NCI-H2029 (cell line): ENCODE data around the gene GRID1.

Source experiments
- DNase-seq: peaks from one replicate; lab custom pipeline; 2025; lab: John Stamatoyannopoulos, UW

GRID1 gene

GRCh38 chr10:86230557-86231180 lies 135.9 kb downstream of the GRID1 start:
- DNase-seq = no peak

DNA sequence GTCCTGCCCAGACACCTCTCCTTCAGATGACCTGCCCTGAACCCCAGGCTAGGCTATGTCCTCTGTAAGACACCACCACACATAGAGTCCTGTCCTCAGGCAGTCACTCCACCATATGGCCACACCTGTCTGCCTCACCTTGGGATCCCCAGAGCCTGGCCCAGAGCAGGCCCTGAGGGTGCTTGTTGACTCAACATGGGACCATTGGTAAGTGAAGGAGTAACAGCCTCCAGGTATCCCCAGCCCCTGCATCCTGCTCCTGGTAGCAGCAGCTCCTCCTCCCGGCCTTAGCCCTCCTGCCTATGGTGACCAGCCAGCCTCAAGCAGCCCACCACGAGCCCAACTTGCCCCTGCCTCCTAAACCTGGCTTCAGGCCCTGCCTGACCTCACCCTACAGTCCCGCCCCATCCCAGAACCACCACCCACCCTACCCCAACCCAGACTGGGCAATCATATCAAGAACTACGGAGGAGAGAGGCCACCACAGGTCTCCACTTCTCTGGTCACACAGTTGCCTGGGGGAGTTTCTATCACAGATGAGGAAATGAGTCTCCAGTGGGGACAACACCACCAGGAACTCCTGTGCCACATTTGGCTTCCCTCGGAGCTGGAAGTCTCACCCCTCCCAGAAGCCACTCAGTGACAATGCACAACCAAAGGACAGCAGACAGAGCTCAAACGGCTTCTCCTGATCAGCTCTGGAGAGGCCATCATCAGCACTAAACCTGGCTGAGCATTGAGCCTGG lies 136.6 kb downstream of the GRID1 start:
- DNase-seq = no peak

GRCh38 chr10:86229376-86229775 lies 137.2 kb downstream of the GRID1 start:
- no peak for DNase-seq

DNA sequence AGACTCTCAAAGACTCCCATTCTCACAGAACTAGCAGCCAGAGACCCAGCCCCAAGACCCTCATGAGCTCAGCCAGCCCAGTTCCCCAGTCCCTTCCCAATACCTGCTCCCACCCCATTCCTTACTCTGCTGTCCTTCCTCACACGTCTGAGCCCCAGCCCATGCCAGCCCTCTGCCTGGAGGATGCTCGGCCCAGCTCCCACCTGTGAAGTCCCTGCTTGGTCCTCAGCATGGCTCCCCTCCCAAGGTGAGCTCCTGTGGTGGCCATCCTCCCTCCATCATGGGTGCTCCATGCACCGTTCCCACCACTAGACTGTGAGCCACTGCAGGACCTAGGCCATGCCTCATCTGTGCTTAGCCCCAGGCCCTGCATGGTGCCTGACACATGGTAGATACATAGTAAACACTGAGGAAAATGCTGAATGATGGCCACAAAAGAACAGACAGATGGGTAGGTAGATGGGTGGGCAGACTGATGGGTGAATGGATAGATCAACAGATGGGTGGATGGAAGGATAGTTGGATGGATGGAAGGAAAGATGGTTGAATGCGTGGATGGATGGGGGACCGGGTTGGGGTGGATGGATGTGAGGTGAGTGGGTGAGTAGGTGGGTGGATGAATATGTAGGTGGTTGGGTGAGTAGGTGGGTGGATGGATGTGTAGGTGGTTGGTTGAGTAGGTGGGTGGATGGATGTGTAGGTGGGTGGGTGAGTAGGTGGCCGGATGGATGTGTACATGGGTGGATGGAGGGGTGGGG lies 138.9 kb downstream of the GRID1 start:
- DNase-seq = no peak

DNA sequence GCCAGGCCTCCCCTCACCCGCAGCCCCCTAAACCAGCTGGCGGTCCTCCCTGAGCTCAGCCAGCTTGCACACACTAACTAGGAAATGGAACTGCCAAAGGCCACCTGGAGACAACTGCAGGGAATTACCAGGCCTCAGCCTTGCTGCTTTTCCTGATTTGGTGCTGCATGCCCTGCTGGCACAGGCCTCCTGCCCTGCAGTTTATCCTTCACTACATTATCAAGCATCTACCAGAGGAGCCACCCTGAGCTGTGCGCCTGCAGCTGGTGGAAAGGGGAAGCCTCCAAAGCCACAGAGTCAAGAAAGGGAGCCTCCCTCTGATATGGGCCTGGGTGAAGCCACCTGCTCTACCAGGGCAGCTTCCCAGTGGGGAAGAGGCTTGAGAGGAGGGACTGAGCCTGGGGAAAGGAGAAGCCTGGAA lies 139.8 kb downstream of the GRID1 start:
- DNase-seq = no peak

DNA sequence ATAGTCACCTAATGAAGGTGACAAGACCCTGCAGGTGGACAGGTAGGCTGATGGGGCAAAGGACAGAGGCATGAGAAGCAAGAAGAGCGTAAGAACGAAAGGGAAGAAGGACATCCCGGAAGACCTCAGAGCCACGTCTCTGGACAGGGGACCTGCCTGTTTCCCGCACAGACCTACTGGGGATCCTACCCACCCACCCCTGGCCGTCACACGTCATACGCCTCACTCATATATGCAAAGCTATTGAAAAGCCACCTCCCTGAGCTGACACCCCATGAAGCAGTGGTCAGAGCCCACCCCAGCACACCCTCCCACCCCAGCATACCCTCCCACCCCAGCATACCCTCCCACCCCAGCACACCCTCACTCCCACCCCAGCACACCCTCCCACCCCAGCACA lies 140.6 kb downstream of the GRID1 start:
- DNase-seq = no peak

DNA sequence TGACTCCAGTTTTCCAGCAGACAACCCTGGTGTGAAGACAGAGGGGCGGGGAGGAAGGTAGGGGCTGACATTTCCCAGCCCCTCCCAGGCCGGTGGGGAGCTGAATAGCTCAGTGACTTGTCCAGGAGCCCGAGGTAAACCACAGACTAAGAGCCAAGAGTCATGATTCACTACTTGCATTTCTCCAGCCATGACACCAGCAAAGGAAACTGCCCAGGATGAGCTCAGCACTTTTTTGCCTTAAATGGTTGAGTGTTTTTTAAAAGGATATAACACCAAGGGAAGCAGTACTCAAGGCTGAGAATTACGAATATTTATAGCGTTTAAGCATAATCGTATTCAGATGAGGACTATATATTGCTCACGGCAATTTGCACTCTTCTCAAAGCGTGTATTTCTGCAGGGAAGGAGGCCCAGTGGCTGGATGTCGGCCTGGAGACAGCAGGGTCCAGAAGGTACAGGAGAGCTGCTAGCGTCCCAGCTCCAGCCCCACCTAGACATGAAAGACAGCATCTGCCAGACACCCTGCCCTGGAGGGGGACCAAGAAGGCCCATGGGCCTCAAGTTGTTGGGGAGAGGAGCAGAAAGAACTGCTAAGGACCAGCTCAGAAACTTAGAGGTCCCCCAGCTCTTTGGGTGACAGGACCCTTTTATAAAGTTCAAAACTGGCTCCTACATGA lies 141.4 kb downstream of the GRID1 start:
- no peak for DNase-seq

GRCh38 chr10:86224354-86225102 lies 142.1 kb downstream of the GRID1 start:
- DNase-seq = no peak

DNA sequence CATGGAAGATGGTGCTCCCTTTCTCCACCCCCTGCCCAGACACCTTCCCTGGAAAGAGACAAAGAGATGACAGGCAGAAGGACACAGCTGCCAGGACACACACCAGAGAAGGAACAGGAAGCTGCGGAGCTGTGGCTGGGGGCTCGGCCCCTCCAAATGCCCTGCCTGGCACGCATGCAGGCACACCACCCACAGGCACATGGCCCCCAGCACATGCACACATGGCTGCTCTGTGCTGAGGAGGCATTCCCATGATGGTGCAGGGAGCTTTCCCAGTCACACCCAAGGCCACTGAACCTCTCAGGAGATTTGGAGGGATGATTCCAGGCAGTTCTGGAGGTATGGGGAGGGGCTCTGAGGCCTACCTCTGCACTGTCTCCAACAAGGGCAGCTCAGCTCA lies 143.3 kb downstream of the GRID1 start:
- no peak for DNase-seq

DNA sequence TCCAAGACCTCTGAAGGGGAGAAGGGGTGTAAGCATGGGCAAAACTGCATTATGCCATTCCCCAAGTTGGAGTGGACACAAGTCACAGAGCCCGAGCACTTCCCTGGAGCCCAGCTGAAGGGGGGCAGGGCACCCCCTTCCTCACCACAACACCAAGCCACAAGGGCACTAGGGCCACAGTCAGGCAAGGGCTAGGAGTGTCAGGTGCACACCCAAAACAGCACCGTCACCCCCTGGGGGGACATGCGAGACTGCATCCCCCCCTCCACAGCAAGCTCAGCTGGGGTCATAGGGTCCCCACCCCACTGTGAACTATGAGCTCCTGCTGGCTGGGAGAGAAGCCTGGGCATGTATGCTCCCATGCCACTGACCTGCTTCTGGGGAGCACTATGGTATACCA lies 143.9 kb downstream of the GRID1 start:
- no peak for DNase-seq

DNA sequence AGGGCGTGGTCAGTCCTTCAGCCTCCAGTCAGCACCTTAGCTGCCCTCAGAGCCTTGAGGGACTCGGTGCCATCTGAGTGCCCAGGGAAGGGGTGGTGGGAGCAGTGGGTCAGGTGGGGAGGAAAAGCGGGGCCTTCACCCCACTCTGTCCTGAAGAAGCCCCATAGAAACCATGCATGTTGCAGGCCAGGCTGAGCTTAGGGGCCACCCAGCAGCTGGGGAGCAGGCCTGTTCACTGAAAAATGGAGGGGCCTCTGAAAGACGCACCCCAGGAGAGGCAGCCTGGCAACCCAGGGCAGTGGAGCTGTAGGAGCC lies 144.3 kb downstream of the GRID1 start:
- DNase-seq = no peak

- no peak for DNase-seq
Measured at GRCh38 chr10:86221442-86222335, 144.9 kb downstream of the GRID1 start.

DNA sequence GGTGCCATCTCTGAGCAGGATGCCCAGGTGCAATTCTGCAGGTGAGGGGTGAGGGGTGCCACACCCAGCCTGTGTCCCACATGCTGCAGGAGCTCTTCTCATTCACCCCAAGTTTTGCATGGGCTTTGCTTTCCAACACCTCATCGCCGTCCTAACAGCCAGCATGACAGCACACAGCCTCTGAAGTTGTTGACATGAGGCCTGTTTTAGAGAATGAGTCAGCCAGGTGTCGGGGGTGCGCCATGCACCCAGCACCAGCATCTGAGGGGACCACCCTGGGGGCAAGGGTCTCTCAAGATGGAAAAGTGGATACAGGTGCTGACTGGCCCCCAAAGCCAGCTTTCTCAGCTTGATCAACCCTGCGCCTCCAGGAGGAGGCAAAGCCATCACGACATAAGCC lies 146.0 kb downstream of the GRID1 start:
- DNase-seq = no peak

DNA sequence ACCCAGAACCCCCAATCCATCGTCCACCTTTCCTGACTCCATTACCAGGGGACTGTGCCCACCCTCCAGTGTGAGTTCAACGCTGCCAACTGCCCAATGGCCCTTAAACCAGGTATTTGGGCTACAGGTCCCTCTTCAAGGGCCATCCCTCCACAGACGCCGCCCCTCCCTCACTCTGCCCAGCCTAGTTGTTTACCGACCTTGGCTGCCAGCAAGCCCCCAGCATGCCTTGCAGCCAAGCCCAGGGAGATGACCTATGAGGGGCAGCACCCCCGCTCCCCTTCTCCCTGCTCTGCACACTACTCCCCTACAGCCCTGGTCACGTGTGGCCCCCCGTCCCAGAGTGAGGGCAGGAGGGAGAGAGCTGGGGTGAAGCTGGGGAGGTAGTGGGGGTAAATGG lies 147.3 kb downstream of the GRID1 start:
- DNase-seq = no peak

GRCh38 chr10:86218842-86219241 lies 147.8 kb downstream of the GRID1 start:
- DNase-seq = no peak

GRCh38 chr10:86218160-86218559 lies 148.4 kb downstream of the GRID1 start:
- DNase-seq = no peak

DNA sequence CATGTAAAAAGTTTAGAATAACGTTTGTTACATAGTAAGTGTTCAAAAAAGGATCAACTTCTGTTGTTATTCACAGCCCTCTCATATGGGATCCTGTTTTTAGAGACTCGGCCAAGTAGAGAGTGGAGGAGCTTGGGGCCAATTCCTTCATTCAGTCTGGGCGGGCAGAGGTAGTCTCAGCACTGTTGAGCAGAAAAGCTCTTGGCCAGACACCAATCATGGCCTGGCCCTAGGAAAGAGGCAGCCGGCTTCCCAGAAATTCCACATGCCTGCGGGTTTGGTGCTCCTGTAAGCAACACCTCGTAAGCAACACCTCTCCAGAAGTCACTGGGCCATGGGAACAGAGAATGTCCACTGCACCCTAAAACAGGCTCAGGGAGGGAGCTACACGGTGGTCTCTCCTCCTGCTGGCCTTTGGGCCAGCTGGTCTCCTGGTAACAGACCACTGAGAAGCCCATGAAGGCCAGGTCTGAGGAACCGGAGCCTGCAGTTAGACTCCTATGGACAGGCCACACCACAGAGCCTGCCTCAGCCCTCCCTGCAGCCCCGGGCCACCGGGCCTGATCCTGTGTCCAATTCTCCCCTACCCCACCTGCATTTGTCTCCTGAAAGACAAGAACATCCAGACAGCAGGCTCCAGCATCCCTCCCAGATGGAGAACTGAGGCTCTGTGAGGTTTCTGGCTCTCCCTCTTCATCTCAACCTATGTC lies 149.1 kb downstream of the GRID1 start:
- DNase-seq = no peak

GRCh38 chr10:86216886-86217285 lies 149.7 kb downstream of the GRID1 start:
- DNase-seq = no peak

GRCh38 chr10:86215712-86216111 lies 150.9 kb downstream of the GRID1 start:
- no peak for DNase-seq

DNA sequence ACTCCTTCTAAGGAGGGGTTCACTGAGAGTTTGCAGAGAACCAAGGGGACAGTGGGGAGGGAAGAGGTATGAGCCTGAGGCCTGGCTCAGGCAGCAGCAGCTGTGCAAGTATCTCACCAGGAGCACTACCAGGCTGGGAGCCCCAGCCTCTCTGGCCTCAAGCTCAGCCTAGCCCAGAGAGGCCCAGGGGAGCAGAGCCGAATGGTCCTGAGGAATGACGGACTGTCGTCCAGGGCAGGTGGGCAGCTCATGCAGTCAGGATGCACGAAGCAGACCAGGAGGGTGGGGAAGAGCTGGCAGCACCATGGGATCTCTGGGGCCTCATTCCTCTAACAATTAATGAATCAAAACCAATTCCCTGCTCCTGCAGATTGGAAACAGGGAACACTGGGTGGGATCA lies 151.5 kb downstream of the GRID1 start:
- DNase-seq = no peak
